Activated CD8-positive, alpha-beta memory T cell treated with anti-CD3 and anti-CD28 coated beads, Interleukin-2, amount 50 U/mL, for 1 hour (primary cell): ENCODE data around the gene AKR1C3.
"Not testable (repeated sequence)": the region's sequence is repeated elsewhere in the genome, so short reads cannot be mapped to it uniquely, and the experiment has no call there.

Experiments used
- DNase-seq: peaks from one replicate; pipeline ENCODE4 v3.0.0-alpha.2; 2020; ENCODE audit errors: extremely low read depth

The AKR1C3 gene

DNA sequence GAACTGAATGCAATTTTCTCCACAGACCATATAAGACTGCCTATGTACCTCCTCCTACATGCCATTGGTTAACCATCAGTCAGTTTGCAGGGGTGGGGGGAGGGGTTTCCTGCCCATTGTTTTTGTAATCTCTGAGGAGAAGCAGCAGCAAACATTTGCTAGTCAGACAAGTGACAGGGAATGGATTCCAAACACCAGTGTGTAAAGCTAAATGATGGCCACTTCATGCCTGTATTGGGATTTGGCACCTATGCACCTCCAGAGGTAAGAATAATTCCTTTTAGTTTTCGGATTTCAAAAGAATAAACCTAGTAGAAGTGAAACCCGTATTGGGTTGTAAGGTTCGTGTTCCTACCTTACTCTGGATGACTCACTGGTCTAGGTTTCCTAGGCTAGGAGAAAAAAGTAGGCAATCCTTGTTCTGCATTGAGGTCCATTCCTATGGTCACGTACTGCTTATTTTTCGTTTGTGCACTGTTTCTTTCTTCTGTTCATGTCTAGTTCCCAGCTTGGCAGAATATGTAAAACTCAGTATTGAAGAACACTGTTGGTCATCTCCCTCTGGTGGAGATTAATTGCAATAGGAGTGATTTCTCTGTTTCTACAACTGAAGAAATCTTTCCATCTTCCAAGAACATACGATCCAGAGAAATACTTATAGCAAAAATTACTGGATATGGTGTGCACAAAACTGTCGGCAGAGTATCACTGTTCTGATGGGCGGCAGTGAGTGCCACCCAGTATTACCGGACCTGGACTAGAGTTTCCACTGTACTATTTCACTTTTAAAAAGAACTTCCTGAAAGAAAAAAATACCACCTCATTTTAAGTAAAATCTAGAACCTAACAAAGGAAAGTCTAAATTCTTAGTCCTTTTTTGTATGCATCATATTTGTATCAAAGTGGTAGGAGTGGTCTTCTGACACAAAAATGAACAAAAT, at the start of gene AKR1C3:
AKR1C3 (plus strand) TSS at position 150 of the 941 bp plus-strand sequence; CDS start at position 181, 31 bp downstream.
- no peak for DNase-seq

DNA sequence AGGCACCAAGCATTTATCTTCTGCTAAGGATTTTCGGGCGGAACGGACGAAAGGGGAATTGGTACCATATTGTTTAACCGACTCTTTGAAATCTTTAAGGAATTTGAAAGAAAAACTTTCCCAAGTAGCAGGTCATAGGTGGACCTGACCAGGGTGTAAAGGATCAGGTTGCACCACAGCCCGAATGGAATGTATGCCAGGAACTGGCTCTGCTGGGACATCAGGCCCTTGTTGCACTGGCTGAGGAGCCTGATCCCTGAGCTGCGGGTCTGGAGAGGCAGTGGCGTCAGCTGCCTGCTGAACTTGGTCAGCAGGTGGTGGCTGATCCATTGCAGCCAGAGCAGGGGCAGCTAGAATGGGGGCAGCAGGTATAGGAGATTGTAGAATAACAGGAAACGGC, 49.1 kb upstream of the AKR1C3 start:
- no peak for DNase-seq

DNA sequence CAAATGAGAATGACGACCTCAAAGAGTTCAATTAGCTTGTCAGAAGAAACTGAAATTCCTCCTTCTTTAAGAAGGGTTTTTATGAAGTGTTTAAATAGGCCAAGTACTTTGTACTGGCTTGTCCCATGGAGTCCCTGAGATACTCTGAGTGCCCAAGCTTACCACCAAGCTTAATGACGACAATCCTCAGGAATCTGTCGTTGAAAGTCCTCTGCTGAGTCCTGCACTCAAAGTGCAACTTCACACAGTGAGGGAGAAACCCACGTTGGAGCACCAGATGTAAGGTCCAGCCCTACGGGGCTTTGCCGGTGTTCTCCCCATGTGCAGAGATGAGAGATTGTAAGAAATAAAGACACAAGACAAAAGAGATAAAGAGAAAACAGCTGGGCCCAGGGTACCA, 47.8 kb upstream of the AKR1C3 start:
- DNase-seq = no peak

DNA sequence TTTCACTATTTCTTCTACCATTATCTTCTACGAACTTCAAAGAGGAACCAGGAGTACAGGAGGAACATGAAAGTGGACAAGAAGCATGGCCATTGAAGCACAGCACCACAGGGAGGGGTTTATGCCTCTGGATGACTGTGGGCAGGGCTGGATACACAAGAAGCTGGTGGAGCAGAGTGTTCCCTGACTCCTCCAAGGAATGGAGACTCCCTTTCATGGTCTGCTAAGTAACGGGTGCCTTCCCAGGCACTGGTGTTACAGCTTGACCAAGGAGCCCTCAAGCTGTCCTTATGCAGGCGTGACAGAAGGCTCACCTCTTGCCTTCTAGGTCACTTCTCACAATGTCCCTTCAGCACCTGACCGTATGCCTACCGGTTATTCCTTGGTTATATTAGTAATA, 47.2 kb upstream of the AKR1C3 start:
- not testable (repeated sequence) for DNase-seq

DNA sequence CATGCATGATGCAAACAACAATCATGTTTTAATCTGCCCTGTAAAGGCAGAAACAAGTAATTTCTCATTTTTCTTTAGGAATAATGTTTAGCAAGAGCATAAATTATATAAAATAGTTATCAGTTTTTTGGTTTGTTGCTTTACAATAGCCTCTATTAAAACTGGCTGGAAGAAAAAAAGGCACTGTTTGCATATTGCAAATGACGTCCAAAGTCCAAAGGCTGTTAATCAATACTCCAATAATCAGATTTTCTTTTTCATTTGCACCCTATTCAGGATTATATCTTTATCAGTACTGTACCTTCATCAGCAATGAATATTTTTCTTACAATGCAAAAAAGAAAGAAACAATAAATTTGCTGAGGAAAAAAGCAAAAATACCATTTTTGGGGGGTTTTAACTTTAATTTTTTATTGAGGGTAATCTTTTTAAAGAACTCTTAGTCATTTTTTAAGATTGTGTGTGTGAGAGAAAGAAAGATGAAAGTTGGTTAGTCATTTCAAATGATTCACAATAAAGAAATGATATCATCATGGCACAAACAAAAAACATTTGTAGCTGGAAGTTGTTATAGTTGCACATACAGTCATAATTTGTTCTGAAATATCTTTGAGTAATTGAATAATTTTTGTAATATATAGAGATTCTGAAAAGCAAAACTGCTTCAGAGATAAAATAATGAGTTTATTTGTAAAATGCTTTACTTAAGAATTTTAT, 46.1 kb upstream of the AKR1C3 start:
- DNase-seq = no peak

DNA sequence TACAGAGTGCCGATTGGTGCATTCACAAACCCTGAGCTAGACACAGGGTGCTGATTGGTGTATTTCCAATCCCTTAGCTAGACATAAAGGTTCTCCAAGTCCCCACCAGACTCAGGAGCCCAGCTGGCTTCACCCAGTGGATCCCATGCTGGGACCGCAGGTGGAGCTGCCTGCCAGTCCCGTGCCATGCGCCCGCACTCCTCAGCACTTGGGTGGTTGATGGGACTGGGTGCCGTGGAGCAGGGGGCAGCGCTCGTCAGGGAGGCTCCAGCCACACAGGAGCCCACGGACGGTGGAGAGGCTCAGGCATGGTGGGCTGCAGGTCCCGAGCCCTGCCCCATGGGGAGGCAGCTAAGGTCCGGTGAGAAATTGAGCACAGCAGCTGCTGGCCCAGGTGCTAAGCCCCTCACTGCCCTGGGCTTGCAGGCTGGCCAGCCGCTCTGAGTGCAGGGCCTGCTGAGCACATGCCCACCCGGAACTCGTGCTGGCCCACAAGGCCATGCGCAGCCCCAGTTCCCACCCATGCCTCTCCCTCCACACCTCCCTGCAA, 41.2 kb upstream of the AKR1C3 start:
- DNase-seq = not testable (repeated sequence)

DNA sequence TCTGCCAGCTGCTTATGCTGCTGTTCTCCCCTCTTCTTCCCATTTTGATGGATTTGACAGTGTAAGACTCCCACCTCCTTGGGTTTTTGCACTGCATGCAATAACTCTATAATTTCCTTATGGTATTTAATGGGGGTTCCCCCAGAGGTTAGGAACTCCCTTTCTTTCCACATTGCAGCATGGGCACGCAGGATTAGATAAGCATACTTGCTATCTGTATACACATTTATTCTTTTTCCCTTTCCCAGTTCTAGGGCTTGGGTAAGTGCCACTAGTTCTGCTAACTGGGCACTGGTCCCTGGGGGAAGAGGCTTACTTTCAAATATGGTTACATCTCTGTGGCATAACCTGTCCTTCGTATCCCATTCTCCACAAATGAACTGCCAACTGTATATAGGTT, 39.4 kb upstream of the AKR1C3 start:
- DNase-seq = not testable (repeated sequence)

DNA sequence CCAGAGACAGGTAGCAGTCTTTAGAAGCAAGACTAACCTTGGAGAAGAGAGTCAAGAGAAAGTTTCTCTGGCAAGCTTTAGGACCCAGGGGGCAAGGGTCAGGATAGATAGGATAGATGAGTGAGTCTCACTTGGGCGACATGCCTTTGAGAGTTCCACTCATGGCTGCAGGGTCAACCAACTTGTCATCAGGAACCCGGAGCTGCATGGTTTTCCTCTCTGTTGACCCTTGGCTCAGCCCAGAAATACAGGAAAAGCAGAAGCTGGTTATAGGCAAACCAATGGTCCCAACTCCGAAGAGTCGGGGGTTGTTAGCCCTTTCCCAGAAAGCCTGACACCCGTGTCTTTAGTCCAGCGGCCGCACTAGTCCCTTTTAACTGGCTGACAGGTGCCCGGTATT, 34.9 kb upstream of the AKR1C3 start:
- DNase-seq = not testable (repeated sequence)

DNA sequence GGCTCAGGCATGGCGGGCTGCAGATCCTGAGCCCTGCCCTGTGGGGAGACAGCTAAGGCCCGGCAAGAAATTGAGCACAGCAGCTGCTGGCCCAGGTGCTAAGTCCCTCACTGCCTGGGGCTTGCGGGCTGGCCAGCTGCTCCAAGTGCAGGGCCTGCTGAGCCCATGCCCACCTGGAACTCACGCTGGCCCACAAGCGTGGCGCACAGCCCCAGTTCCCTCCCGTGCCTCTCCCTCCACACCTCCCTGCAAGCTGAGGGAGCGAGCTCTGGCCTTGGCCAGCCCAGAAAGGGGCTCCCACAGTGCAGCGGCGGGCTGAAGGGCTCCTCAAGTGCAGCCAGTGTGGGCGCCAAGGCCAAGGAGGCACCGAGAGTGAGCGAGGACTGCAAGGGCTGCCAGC, 33.4 kb upstream of the AKR1C3 start:
- not testable (repeated sequence) for DNase-seq

DNA sequence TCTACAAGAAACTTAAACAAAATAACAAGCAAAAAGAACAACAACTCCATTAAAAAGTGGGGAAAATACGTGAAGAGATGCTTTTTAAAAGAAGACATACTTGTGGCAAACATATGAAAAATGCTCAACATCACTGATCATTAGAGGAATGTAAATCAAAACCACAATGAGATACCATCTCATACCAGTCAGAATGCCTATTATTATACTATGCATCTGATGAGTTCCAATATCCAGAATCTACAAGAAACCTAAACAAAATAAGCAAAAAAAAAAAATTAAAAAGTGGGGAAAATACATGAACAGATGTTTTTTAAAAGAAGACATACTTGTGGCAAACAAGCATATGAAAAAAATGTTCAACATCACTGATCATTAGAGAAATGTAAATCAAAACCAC, 29.6 kb upstream of the AKR1C3 start:
- DNase-seq = no peak

DNA sequence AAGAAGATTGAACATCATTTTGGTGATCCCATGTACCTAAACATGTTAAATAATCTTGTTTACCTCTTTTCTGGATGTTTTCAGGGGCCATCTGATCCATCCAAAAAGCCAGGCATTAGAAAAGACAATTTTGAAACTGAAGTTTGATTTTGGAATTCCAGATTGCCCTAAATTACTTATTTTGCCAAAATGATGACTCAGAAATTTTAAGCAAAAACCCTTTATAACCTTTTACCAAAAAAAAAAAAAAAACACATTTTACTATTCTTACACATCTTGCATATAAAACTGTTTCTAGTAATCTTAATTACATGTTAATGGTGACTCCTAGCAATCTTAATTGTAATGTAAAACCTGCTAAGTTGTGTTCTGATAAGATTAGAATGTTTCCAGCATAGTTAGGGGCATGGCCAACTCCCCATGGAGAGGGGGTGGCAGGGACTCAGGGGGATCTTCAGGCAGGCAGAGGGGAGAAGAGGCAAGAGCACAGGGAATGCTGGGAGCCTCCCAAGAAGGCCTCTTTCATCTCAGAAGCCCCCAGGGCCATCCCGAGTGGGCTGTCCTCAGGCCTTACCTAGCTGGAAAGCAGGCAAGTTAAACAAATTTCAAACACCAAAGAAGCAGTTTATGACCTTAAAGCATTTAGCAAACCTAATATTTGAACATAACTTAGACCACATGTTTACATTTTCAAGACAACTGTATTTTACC, 25.8 kb upstream of the AKR1C3 start:
- DNase-seq = no peak

DNA sequence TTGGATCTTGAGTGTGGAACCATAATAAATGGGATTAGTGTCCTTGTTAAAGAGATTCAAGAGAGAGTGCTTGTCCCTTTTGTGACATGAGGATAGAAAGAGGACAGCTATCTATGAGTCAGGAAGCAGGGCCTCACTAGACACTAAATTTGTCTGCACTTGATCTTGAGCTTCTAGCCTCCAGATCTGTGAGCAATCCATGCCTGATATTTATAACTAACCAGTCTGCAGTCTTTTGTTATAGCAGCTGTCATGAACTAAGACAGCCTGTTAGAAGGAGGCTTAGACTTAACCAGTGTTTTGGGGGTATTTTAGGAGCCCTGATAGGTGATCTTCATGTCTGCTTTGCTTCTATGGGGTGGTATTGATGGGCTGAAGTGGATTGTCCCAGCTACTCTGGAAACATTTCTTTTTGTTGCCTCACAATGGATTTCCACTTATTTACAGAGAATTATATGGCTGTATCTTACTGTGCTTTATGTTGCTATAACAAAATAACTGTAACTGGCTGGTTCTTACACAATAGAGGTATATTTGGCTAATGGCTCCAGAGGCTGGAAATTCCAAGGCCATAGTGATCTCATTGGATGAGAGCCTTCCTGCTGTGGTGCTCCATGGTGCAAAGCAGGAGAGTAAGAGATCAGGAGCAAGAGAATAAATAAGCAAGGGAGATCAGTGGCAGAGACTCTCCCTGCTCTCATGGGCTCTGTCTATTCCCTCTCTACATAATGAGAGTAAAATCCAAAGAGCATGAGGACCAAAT, 23.4 kb upstream of the AKR1C3 start:
- no peak for DNase-seq

DNA sequence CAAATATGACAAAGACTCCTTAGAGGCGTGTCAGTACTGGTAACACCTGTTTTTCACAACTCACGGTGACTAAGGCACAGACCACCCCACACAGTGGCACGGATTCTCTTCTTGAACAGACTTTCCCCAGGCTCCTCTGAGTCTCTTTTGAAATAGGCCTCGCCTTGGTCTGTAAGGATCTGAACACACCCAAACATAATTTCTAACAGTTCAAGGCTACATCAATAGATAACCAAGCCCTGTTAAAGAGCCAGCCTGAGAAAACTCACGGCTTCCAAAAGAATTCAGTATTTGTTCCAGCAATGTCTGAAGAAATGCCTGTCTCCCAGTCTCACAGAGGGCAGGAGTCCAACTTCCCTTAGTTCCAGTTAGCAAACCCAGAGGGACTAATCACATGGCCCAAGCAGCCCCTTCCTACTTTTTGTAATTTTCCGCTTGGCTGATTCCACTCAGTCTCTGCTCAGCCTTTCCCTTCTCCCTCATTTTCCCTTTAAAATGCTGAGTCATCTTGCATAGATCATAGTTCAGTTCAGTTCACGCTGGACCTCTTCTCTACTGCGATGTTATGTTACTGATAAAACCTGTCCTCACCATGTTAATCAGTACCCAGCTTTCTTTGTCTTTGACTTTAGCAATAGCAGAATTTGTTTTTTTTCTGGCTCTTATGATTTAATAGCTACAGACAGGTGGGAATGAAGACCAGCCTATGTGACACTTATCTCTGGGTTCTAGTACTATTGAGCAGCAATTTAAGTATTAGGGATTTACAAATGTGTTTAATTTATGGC, 22.6 kb upstream of the AKR1C3 start:
- no peak for DNase-seq

DNA sequence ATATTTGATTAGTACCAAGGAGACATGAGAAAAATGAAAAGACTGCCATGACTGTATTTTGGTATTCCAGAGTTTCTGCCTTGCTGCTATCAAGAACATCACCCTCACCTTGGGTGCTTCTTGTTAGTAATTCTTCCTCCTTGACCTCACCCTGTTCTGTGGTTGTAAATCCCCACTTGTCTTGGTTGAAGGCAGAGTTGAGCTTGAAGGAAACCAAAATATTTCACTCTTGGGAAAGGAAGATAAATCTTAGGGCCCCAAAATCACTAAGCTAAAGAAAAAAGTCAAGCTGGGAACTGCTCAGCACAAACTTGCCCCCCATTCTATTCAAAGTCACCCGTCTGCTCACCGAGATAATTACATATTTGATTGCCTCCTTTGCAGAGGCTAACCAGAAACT, 20.6 kb upstream of the AKR1C3 start:
- no peak for DNase-seq

DNA sequence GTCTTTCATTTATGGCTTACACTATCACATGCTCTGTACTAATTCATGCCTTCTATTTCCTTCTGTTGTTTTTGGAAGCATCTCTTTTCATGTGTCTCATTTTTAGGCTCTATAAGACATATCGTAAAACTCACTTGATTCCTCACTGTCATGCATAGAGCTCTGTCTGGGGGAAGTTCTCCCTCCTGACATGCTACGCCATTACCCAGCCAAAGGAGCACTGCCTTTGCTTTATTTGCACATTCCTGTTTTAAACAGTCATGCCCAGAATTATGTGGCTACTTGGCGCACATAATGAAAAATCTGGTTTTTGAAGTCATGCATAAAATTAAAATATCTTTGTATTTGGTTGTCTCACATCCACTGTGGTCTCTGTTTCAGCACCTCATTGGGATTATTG, 17.6 kb upstream of the AKR1C3 start:
- DNase-seq = no peak

DNA sequence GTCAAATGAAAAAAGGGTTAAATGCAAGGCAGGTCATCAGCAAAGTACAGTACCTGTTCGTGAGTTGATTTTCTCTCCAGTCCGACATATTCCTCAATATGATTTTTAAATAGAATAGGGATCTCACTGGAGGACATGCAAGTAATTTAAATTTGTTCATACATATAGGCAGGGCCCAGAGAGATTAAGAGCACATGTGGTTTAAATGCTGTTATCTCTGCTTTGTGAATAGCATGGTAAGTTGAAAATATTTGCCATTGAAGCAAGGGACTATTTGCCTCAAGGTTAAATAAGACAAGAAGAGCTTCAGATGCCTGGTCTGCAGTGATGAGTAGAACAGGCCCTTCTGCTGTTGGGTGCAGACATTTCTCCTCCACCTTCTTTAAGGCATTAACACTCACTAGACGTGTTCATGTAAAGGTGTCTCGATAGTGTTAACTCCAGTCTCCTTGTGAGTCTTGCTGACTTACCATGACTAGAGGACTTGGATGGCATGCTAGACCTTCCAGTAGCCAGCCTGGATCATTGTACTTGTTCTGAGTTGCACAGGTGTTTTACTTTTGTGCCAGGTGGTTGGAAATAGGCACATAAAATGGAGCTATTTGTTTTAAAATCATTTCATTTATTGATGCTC, 15.6 kb upstream of the AKR1C3 start:
- no peak for DNase-seq

DNA sequence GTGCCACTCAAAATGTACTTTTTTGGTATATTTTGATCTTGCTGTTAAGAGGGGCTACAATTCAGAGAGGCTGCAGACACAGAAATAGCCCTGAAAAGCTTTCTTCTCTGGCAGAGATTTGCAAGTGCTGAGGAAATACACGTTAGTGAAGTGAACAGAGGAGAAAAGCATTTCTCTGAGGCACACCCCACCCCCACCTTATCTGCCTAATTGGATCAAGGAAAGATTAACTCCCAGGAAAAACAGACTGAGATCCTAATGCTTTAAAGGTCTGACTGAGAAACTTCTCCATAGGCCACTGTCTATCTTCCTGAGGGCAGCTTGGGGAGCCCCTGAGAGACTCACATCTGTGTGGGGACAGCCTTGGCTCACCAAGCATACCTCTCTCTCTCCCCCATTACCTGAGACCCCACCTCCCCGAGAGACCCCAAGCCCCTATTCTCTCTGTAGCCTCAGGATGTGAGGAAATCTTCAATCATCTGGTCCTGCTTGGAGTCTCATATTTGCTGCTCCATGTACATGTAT, 14.8 kb upstream of the AKR1C3 start:
- DNase-seq = no peak

DNA sequence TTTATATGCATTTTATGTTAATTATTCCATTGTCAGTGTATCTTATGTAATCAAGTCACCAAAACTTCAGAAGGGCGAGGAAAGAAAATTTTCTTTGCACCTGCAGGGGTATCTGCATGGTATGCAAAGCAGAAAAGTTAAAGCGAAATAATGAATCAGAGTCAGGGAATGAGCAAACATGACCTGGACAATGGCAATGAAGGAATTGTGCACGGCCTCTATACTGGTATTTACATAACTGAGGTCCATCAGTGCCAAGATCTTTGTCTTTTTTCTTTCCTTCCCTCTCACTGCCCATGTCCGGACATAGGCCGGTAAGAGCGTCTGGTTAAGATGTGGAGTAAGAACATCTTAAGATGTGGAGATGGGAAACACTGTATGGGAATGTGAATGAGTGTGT, 14.4 kb upstream of the AKR1C3 start:
- no peak for DNase-seq

DNA sequence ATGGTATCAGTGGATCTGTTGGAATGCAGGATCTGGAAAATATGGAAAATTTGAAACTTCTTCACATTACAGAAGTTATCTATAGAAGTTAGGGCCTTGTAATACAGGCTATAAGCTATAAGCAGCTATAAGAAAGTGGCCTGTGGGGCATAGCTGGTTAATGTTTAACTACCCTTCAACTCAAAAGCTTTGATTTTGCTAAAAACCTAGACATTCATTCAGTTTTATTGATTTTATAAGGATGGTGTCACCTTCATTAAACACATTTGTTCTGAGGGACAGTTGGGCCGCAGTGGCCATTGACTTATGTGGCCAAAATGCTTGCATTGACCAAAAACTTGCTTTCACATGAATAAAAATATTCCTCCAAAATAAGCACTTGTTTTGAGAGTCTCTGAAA, 13.1 kb upstream of the AKR1C3 start:
- no peak for DNase-seq
